Panc1 (cell line): ENCODE measurements around the gene MAP9. TPM values are rescaled to one million over a fixed set of nuclear protein-coding genes. Genes with fewer than 3 reads are reported as not detected.
A peak's percentile ranks its signal among the peaks of the same experiment; 100 is the strongest.

Source experiments
- ATAC-seq: fragments of 200-7000 bp; cut with Tn5 transposase; 2 replicates; pipeline ENCODE4 v1.9.1; 2020; ENCODE audit warnings: mild to moderate bottlenecking, moderate library complexity
- BruUV-seq: library from RNA; stranded (reverse); fragments of 400-500 nt; replicated peaks from 2 replicates; lab custom pipeline; 2021; lab: Mats Ljungman, UMichigan
- CTCF ChIA-PET: fragments of 300-600 bp; sonication (Branson Sonifier 250); formaldehyde crosslinking; loops from one replicate; lab custom pipeline; 2022; ENCODE audit warnings: antibody characterized with exemption; lab: Charles Lee
- POLR2A ChIA-PET: fragments of 300-600 bp; sonication (Branson Sonifier 250); formaldehyde crosslinking; loops from one replicate; lab custom pipeline; 2022; ENCODE audit warnings: antibody characterized with exemption; lab: Charles Lee
- DNase-seq: peaks from one replicate; pipeline ENCODE4 v3.0.0-alpha.2; 2010; ENCODE audit warnings: low read depth, low spot score
- H3K27ac ChIP-seq: 2 replicates; pipeline ENCODE4 v1.5.1; 2011; ENCODE audit warnings: mild to moderate bottlenecking, low read length, inconsistent platforms
- H3K27me3 ChIP-seq: fragments of 200-500 bp; sonication (Bioruptor generic); 2 replicates; pipeline ENCODE4 v1.6.0; 2014; ENCODE audit warnings: low read length, inconsistent platforms; ENCODE audit not compliant: control insufficient read depth, insufficient read depth
- H3K36me3 ChIP-seq: fragments of 200-500 bp; sonication (Bioruptor generic); 2 replicates; pipeline ENCODE4 v1.5.1; 2014; ENCODE audit warnings: inconsistent platforms, mild to moderate bottlenecking, low read length, moderate library complexity; ENCODE audit not compliant: control insufficient read depth, insufficient read depth
- H3K4me1 ChIP-seq: 2 replicates; pipeline ENCODE4 v1.5.1; 2011; ENCODE audit warnings: inconsistent platforms, mild to moderate bottlenecking, low read length, moderate library complexity; ENCODE audit not compliant: control insufficient read depth, insufficient read depth
- H3K4me3 ChIP-seq, 2 experiments: 2 replicates each; pipeline ENCODE4 v1.5.1; 2011 to 2012; ENCODE audit warnings: low read depth in 2 of 2, low read length in 2 of 2, mild to moderate bottlenecking in 2 of 2, inconsistent platforms in 1 of 2, moderate library complexity in 1 of 2
- H3K9me3 ChIP-seq: fragments of 200-500 bp; sonication (Bioruptor generic); 2 replicates; pipeline ENCODE4 v1.5.1; 2014; ENCODE audit warnings: low read depth, mild to moderate bottlenecking, inconsistent platforms, low read length, moderate library complexity; ENCODE audit not compliant: control insufficient read depth, insufficient read depth
- CTCF ChIP-seq: fragments of 450-650 bp; IDR thresholded peaks from 2 replicates; pipeline ENCODE4 v1.5.1; 2017; ENCODE audit warnings: mild to moderate bottlenecking
- POLR2AphosphoS5 ChIP-seq: IDR thresholded peaks from 2 replicates; pipeline ENCODE4 v1.6.1; 2012; ENCODE audit warnings: mild to moderate bottlenecking, low read depth, low read length, moderate library complexity
- REST ChIP-seq, 2 experiments: IDR thresholded peaks; 2 replicates each; pipeline ENCODE4 v1.6.1; 2011 to 2012; ENCODE audit warnings: low read depth in 2 of 2, control low read depth in 1 of 2, low read length in 1 of 2, mild to moderate bottlenecking in 1 of 2, moderate library complexity in 1 of 2; ENCODE audit not compliant: insufficient read depth in 1 of 2
- SIN3A ChIP-seq: IDR thresholded peaks from 2 replicates; pipeline ENCODE4 v1.6.1; 2012; ENCODE audit warnings: low read depth, mild to moderate bottlenecking, low read length, moderate library complexity, borderline replicate concordance; ENCODE audit not compliant: insufficient read depth
- TCF7L2 ChIP-seq: IDR thresholded peaks from 2 replicates; pipeline ENCODE4 v1.6.1; 2011; ENCODE audit warnings: mild to moderate bottlenecking, low read depth, low read length, inconsistent platforms
- in situ Hi-C: cut with HindIII; loops from 2 replicates; pipeline ENCODE4 v1.10.0; 2016; ENCODE audit warnings: low sequenced_read_pairs, low pct_unique_long_range_greater_than_20kb
- intact Hi-C: fragments of 100-400 bp; cut with micrococcal nuclease; formaldehyde crosslinking; loops from one replicate; pipeline ENCODE4 v1.10.0; 2022; ENCODE audit not compliant: unreplicated experiment
- total RNA-seq: library from RNA; stranded (reverse); gene quantifications from one replicate; pipeline ENCODE4 v1.2.1, GENCODE V29; 2021; ENCODE audit not compliant: unreplicated experiment

Gene MAP9
- total RNA-seq, 1 experiment from 2014 or later: 9.8 TPM

GRCh38 chr4:155392481-155393184 is 15.9 kb upstream of the MAP9 start:
- peak overlapping the region; percentile 12; the same call in 1 of the 2 replicates for H3K27ac ChIP-seq
- no peak overlapping the region for H3K4me3 ChIP-seq
- H3K4me1 ChIP-seq: peaks cover 5% of the 10 kb centered on the region
- DNase-seq (peak; percentile 39), ATAC-seq (peak; percentile 94)
- no peaks in the 10 kb centered on the region for H3K9me3 ChIP-seq
- POLR2A ChIA-PET: no interaction called here
- CTCF ChIA-PET: no interaction called here
- no peak for TF ChIP-seq REST (IDR thresholded peaks at IDR 0.05; ENCODE audit: insufficient read depth in 1 of 2, low read depth in 2 of 2, low read length in 1 of 2)
- no peak for TF ChIP-seq POLR2AphosphoS5
- no peak for TF ChIP-seq CTCF
- TF ChIP-seq TCF7L2: peak; percentile 87
- TF ChIP-seq SIN3A: no peak
- in situ Hi-C loops (no loop called here), intact Hi-C loops (no loop called here)
- BruUV-seq: no TSS peak
- H3K27me3 ChIP-seq: no peaks in the 10 kb centered on the region
- no peaks in the 10 kb centered on the region for H3K36me3 ChIP-seq

- Histone ChIP-seq H3K36me3 (no peaks in the 10 kb centered on the region), H3K9me3 (no peaks in the 10 kb centered on the region), H3K4me3 (no peak overlapping the region), H3K27ac (peak overlapping the region; percentile 54; the same call in 1 of the 2 replicates), H3K27me3 (no peaks in the 10 kb centered on the region), H3K4me1 (peaks cover 5% of the 10 kb centered on the region)
- no TSS peak for BruUV-seq
- no peak for DNase-seq
- CTCF ChIA-PET: no interaction called here
- POLR2A ChIA-PET: no interaction called here
- in situ Hi-C loops: no loop called here
- intact Hi-C loops: no loop called here
- no peak for ATAC-seq
- TF ChIP-seq POLR2AphosphoS5 (no peak), CTCF (no peak), TCF7L2 (no peak), SIN3A (no peak)
Observed at GRCh38 chr4:155391932-155392331, 15.2 kb upstream of the MAP9 start.
